ENCODE measurements around the gene DLG2. TPM values are rescaled to one million over a fixed set of nuclear protein-coding genes. Genes with fewer than 3 reads are reported as not detected.

DLG2 gene
- total RNA-seq, 4 donors from 2014 or later: 1.3 to 4.7 (median 2.4) TPM

DNA sequence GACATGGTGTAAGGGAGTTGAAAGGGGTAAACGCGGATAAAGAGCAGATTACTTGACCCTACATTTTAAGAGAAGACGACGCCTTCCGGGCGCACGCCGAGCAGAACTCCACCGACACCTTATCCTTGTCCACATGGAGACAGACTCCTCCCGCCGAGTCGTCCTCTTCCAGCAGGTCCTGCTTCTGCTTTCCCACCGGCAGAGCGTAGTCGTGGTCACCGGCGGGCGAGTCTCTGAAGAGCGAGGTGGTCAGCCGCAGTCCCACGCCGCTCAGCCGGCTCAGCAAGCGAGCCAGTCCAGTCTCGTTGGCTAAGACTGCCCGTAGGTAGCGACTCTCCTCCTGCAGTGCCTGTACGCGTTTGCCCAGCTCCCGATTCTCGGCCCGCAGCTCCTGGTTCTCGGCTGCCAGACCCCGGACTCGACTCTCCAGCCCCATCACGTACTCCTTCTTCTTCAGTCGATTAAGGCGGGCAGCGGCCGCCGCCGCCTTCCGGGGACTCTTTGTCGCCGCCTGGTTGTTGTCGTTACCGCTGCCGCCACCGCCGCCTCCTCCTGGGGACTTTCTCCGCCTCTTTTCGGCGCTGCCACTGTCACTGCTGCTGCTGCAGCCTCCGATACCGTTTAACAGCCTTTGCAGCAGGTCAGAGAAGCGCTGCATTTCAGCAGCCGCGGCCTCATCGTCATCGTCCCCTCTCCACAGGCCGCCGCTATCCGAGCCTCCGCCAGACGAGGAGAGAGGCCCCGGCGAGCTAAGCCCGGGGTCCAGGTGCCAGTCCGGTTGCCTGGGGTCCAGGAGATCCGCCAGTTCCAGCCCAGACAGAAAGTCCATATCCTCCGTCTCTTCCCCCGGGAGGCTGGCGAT, 36.8 kb upstream of the DLG2 start:
- Histone ChIP-seq H3K4me3 (peak overlapping the region; percentile 91 to 98 (median 97)), H3K27ac (peak overlapping the region; percentile 93 to 99 (median 98)), H3K27me3 (no peaks in the 10 kb centered on the region), H3K36me3 (peaks cover 0 to 5% of the 10 kb centered on the region in 2 donors), H3K9me3 (no peaks in the 10 kb centered on the region), H3K4me1 (peaks cover 42 to 50% of the 10 kb centered on the region in 2 donors)
- TF ChIP-seq, protein P1, sequence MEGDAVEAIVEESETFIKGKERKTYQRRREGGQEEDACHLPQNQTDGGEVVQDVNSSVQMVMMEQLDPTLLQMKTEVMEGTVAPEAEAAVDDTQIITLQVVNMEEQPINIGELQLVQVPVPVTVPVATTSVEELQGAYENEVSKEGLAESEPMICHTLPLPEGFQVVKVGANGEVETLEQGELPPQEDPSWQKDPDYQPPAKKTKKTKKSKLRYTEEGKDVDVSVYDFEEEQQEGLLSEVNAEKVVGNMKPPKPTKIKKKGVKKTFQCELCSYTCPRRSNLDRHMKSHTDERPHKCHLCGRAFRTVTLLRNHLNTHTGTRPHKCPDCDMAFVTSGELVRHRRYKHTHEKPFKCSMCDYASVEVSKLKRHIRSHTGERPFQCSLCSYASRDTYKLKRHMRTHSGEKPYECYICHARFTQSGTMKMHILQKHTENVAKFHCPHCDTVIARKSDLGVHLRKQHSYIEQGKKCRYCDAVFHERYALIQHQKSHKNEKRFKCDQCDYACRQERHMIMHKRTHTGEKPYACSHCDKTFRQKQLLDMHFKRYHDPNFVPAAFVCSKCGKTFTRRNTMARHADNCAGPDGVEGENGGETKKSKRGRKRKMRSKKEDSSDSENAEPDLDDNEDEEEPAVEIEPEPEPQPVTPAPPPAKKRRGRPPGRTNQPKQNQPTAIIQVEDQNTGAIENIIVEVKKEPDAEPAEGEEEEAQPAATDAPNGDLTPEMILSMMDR (IDR thresholded peaks at IDR 0.05 in 4 of 5, conservative IDR thresholded peaks at IDR 0.05 in 1 of 5): peak; percentile 37 to 84 (median 67)
- TF ChIP-seq POLR2A (IDR thresholded peaks at IDR 0.05): no peak
- peak; percentile 67 to 79 for ATAC-seq
- peak; percentile 65 to 73 for DNase-seq
- intact Hi-C loops (cut with DNase I; ENCODE audit: low total_unique reads): loop anchor here (2.0 to 10.0 kb wide), 4 partner anchors 15 to 583 kb away; no protein-coding TSS in a partner anchor
- in situ Hi-C loops (cut with MboI; ENCODE audit: low sequenced_read_pairs in 4 of 4): loop anchor here in 1 of 4 donors (25.0 kb wide), 1 partner anchor 373 kb away; no protein-coding TSS in a partner anchor

DNA sequence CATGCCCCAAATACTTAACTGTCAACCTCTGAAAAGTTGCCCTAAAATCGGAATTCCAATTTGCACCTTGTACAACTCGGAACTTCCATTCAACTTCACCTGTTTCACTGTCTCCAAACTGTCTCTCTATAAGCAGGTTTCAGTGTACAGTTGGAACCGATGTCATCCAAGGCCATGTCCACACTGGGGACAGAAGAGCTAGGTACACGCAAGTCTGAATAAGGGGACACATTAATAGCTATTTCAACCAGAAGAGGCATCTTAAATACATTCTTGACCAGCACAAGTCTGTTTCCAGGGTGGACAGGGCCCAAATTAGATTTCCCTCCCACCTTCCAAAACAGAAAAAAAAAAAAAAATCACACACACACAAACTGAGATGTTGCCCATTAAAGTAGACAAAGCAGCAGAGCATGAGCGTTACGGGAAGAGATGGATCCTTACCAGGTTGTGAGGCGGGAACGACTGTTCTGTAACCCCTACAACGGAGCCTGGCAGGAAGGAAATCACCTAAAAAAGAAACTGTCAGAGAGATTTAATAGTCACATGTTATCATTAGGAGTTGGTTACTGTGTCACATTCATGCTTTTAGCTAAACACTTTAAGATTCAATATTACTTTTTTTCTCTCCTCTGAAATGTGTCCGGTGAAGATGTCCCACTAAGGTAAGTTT, 36.1 kb upstream of the DLG2 start:
- H3K4me3 ChIP-seq: peak overlapping the region; percentile 91 to 98 (median 97)
- H3K4me1 ChIP-seq: peaks cover 49 to 58% of the 10 kb centered on the region in 2 donors
- TF ChIP-seq, protein P1 (IDR thresholded peaks at IDR 0.05 in 4 of 5, conservative IDR thresholded peaks at IDR 0.05 in 1 of 5): no peak
- no peak for TF ChIP-seq POLR2A (IDR thresholded peaks at IDR 0.05)
- H3K36me3 ChIP-seq: peaks cover 0 to 13% of the 10 kb centered on the region in 2 donors
- no peak for DNase-seq
- no peaks in the 10 kb centered on the region for H3K27me3 ChIP-seq
- no peak for ATAC-seq
- H3K9me3 ChIP-seq: no peaks in the 10 kb centered on the region
- in situ Hi-C loops (cut with MboI; ENCODE audit: low sequenced_read_pairs in 4 of 4) (loop anchor here in 1 of 4 donors (25.0 kb wide), 1 partner anchor 374 kb away; no protein-coding TSS in a partner anchor), intact Hi-C loops (cut with DNase I; ENCODE audit: low total_unique reads) (loop anchor here (5.0 to 10.0 kb wide), 2 partner anchors 188 to 584 kb away; no protein-coding TSS in a partner anchor)
- peak overlapping the region; percentile 93 to 99 (median 98) for H3K27ac ChIP-seq

DNA sequence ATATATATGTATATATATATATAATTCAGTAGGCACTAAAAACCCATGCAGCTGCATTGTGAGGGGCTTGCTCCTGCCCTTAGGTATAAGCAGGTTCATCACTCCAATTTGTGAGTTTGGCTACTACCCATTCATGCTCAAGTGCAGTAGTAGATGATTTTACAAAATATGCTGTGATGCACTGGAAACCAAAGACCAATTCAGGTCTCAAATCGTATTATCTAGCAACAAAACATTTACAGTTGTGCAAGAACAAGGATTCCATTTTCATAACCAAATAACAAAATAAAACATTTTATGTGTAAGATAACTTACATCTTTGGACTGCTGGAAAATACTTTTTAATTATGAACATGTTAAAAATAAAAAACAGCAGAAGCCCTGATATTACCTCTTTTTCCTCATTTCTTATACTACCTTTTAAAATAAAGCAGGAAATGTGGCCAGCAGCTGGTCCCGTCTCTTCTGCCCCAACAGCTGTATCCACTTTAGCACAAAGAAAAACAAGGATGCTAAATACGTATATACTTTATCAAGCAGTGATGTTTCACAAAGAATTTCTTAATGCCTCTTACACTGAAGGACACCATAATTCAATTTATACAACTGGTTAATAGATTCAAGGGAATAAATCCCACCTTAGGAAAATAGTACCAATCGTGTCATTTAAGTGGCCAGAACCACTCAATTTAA, 35.0 kb upstream of the DLG2 start:
- peak overlapping the region; percentile 91 to 98 (median 97) for H3K4me3 ChIP-seq
- H3K9me3 ChIP-seq: no peaks in the 10 kb centered on the region
- DNase-seq (no peak), ATAC-seq (no peak)
- H3K4me1 ChIP-seq: peaks cover 60 to 68% of the 10 kb centered on the region in 2 donors
- H3K36me3 ChIP-seq: peaks cover 0 to 24% of the 10 kb centered on the region in 2 donors
- TF ChIP-seq POLR2A (IDR thresholded peaks at IDR 0.05): no peak
- TF ChIP-seq, protein P1 (IDR thresholded peaks at IDR 0.05 in 4 of 5, conservative IDR thresholded peaks at IDR 0.05 in 1 of 5): no peak
- in situ Hi-C loops (cut with MboI; ENCODE audit: low sequenced_read_pairs in 4 of 4) (loop anchor here in 1 of 4 donors (25.0 kb wide), 1 partner anchor 375 kb away; no protein-coding TSS in a partner anchor), intact Hi-C loops (cut with DNase I; ENCODE audit: low total_unique reads) (loop anchor here (5.0 to 10.0 kb wide), 2 partner anchors 187 to 585 kb away; no protein-coding TSS in a partner anchor)
- H3K27ac ChIP-seq: peak overlapping the region in 3 of 4 donors; percentile 1 to 93 (median 45)
- no peaks in the 10 kb centered on the region for H3K27me3 ChIP-seq

DNA sequence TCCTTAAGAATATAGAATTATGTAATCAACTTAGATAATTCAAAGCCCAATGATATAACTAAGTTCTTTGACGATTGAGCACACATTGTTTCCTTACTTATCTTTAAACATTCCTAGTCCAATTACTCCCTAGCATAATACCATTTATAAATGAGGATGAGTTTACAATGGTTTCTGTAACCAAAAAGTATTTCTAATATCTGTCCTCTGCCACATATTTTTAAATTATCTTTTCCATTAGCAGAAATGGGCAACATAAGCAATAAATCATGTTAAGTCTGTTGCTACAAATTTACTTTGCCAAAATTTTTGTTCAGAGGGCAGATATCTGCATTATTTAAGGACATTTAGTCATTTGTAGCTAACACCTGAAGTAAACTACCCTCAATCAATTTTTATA, 31.0 kb upstream of the DLG2 start:
- intact Hi-C loops (cut with DNase I; ENCODE audit: low total_unique reads): no loop called here
- Histone ChIP-seq H3K4me1 (peaks cover 60% of the 10 kb centered on the region in 2 donors), H3K4me3 (no peak overlapping the region), H3K36me3 (peaks cover 0 to 39% of the 10 kb centered on the region in 2 donors), H3K27me3 (no peaks in the 10 kb centered on the region), H3K27ac (peak overlapping the region in 1 of 4 donors; percentile 45), H3K9me3 (no peaks in the 10 kb centered on the region)
- in situ Hi-C loops (cut with MboI; ENCODE audit: low sequenced_read_pairs in 4 of 4): loop anchor here in 1 of 4 donors (25.0 kb wide), 1 partner anchor 379 kb away; no protein-coding TSS in a partner anchor
- no peak for TF ChIP-seq POLR2A (IDR thresholded peaks at IDR 0.05)
- TF ChIP-seq, protein P1 (IDR thresholded peaks at IDR 0.05 in 4 of 5, conservative IDR thresholded peaks at IDR 0.05 in 1 of 5): no peak
- no peak for DNase-seq
- no peak for ATAC-seq
